Esophagus (tissue), 2 donors: Measurements from ENCODE around the gene BSPRY. TPM values are rescaled to one million over a fixed set of nuclear protein-coding genes. Genes with fewer than 3 reads are reported as not detected.

ENCODE experiments used
- H3K27ac ChIP-seq, 2 donors: one replicate each; pipeline ENCODE4 v1.5.1; 2013; ENCODE audit warnings: low read depth in 2 of 2, mild to moderate bottlenecking in 2 of 2, inconsistent platforms in 1 of 2, low read length in 1 of 2, moderate library complexity in 1 of 2
- H3K27me3 ChIP-seq, 2 donors: one replicate each; pipeline ENCODE4 v1.6.1; 2013; ENCODE audit warnings: low read length in 2 of 2, control low read depth in 1 of 2, mild to moderate bottlenecking in 1 of 2; ENCODE audit not compliant: insufficient read depth in 2 of 2, control insufficient read depth in 1 of 2
- H3K36me3 ChIP-seq, 2 donors: one replicate each; pipeline ENCODE4 v1.6.1; 2013; ENCODE audit warnings: low read length in 1 of 2; ENCODE audit not compliant: control insufficient read depth in 2 of 2, insufficient read depth in 2 of 2
- H3K4me1 ChIP-seq, 2 donors: one replicate each; pipeline ENCODE4 v1.6.1; 2013; ENCODE audit warnings: low read length in 1 of 2; ENCODE audit not compliant: control insufficient read depth in 2 of 2, insufficient read depth in 2 of 2
- H3K4me3 ChIP-seq, 2 donors: one replicate each; pipeline ENCODE4 v1.5.1; 2013; ENCODE audit warnings: low read length in 2 of 2, mild to moderate bottlenecking in 2 of 2, low read depth in 1 of 2, moderate library complexity in 1 of 2
- H3K9me3 ChIP-seq, 2 donors: one replicate each; pipeline ENCODE4 v1.6.1; 2013; ENCODE audit warnings: mild to moderate bottlenecking in 2 of 2, low read depth in 1 of 2, low read length in 1 of 2, moderate library complexity in 1 of 2; ENCODE audit not compliant: control insufficient read depth in 2 of 2, insufficient read depth in 1 of 2
- WGBS, 2 donors: extraction: QIAGEN DNeasy Blood & Tissue Kit; methylation state at CpG; one replicate each; pipeline ENCODE4 v1.1.7; 2013; 5-methylcytosine and 5-hydroxymethylcytosine counted together
- polyA plus RNA-seq, 2 donors: library from polyadenylated mRNA; stranded (reverse); fragments of 200-250 nt; gene quantifications; one replicate each; pipeline ENCODE4 v1.2.3, GENCODE V29; 2013
- donor health status: healthy with polysubstance abuse.
- donor health status: Bipolar disorder and iron deficiency.

Gene BSPRY
- 10 to 100 TPM; 17.2 to 27.5 TPM for polyA plus RNA-seq

- no peaks in the 10 kb centered on the region for H3K36me3 ChIP-seq
- 2% methylated on average over 53 to 71 of the region's 71 CpGs for WGBS, 2 donors
These were observed at the start of gene BSPRY for GRCh38 chr9:113349445-113350094. BSPRY (plus strand) TSS chr9:113349541; CDS start chr9:113349580, 39 bp downstream.

GRCh38 chr9:113299800-113300292 is 49.5 kb upstream of the BSPRY start:
- Histone ChIP-seq H3K9me3 (no peaks in the 10 kb centered on the region), H3K36me3 (no peaks in the 10 kb centered on the region), H3K4me1 (peaks cover 0 to 3% of the 10 kb centered on the region in 2 donors), H3K27ac (no peak overlapping the region), H3K4me3 (no peak overlapping the region), H3K27me3 (no peaks in the 10 kb centered on the region)
- WGBS, 2 donors = 47 to 63% methylated on average over 8 of the region's 8 CpGs

More at GRCh38 chr9:113349445-113350094, at the start of gene BSPRY:
- H3K9me3 ChIP-seq = no peaks in the 10 kb centered on the region
- H3K27ac ChIP-seq = peak within 1 kb of the TSS in 1 of 2 donors; percentile 64
- H3K4me3 ChIP-seq = peak within 1 kb of the TSS; percentile 68 to 72
- H3K4me1 ChIP-seq = no peaks in the 10 kb centered on the region
- no peaks in the 10 kb centered on the region for H3K27me3 ChIP-seq

- H3K9me3 ChIP-seq = no peaks in the 10 kb centered on the region
- H3K27me3 ChIP-seq = no peaks in the 10 kb centered on the region
- no peak overlapping the region for H3K27ac ChIP-seq
- no peak overlapping the region for H3K4me3 ChIP-seq
- 85 to 88% methylated on average over 8 of the region's 8 CpGs for WGBS, 2 donors
- H3K36me3 ChIP-seq = no peaks in the 10 kb centered on the region
- H3K4me1 ChIP-seq = peaks cover 0 to 3% of the 10 kb centered on the region in 2 donors
These were observed 47.8 kb upstream of the BSPRY start for GRCh38 chr9:113301548-113301947.

- Histone ChIP-seq H3K36me3 (no peaks in the 10 kb centered on the region), H3K27me3 (no peaks in the 10 kb centered on the region), H3K9me3 (no peaks in the 10 kb centered on the region), H3K4me3 (peak within 1 kb of the TSS in 1 of 2 donors; percentile 9), H3K27ac (peak within 1 kb of the TSS; percentile 47 to 52), H3K4me1 (peaks cover 0 to 3% of the 10 kb centered on the region in 2 donors)
- WGBS, 2 donors = 50 to 55% methylated on average over 25 of the region's 25 CpGs
These were observed 46.4 kb upstream of the BSPRY start, which contains the start of gene RNF183 for GRCh38 chr9:113302792-113303418. RNF183 (minus strand) TSS chr9:113303376; CDS start chr9:113298184, 5,192 bp downstream.

- H3K9me3 ChIP-seq = no peaks in the 10 kb centered on the region
- no peak overlapping the region for H3K27ac ChIP-seq
- H3K36me3 ChIP-seq = no peaks in the 10 kb centered on the region
- H3K27me3 ChIP-seq = no peaks in the 10 kb centered on the region
- H3K4me1 ChIP-seq = peaks cover 0 to 3% of the 10 kb centered on the region in 2 donors
- no peak overlapping the region for H3K4me3 ChIP-seq
- 90% methylated on average over 1 of the region's 1 CpG for WGBS, 2 donors
These were observed 42.8 kb upstream of the BSPRY start for GRCh38 chr9:113306566-113306965.

- Histone ChIP-seq H3K4me1 (peaks cover 0 to 3% of the 10 kb centered on the region in 2 donors), H3K27ac (no peak overlapping the region), H3K4me3 (no peak overlapping the region), H3K27me3 (no peaks in the 10 kb centered on the region), H3K36me3 (no peaks in the 10 kb centered on the region), H3K9me3 (no peaks in the 10 kb centered on the region)
- WGBS, 2 donors = 65 to 70% methylated on average over 8 of the region's 8 CpGs
These were observed 41.9 kb upstream of the BSPRY start for GRCh38 chr9:113307396-113307975.

GRCh38 chr9:113309204-113309813 is 40.0 kb upstream of the BSPRY start:
- 7 to 11% methylated on average over 2 of the region's 2 CpGs for WGBS, 2 donors
- Histone ChIP-seq H3K9me3 (no peaks in the 10 kb centered on the region), H3K4me1 (no peaks in the 10 kb centered on the region), H3K27ac (no peak overlapping the region), H3K27me3 (no peaks in the 10 kb centered on the region), H3K4me3 (no peak overlapping the region), H3K36me3 (no peaks in the 10 kb centered on the region)

- no peak overlapping the region for H3K4me3 ChIP-seq
- H3K27ac ChIP-seq = no peak overlapping the region
- no peaks in the 10 kb centered on the region for H3K9me3 ChIP-seq
- no peaks in the 10 kb centered on the region for H3K36me3 ChIP-seq
- H3K27me3 ChIP-seq = no peaks in the 10 kb centered on the region
- no peaks in the 10 kb centered on the region for H3K4me1 ChIP-seq
- 51 to 59% methylated on average over 3 of the region's 3 CpGs for WGBS, 2 donors
These were observed 38.8 kb upstream of the BSPRY start for GRCh38 chr9:113310538-113310937.

- 86% methylated on average over 3 of the region's 3 CpGs for WGBS, 2 donors
- Histone ChIP-seq H3K36me3 (no peaks in the 10 kb centered on the region), H3K27ac (no peak overlapping the region), H3K4me1 (no peaks in the 10 kb centered on the region), H3K27me3 (no peaks in the 10 kb centered on the region), H3K9me3 (no peaks in the 10 kb centered on the region), H3K4me3 (no peak overlapping the region)
These were observed 37.4 kb upstream of the BSPRY start for GRCh38 chr9:113311961-113312360.
